HG02884 (cell line): ENCODE measurements around the gene USP4.

ENCODE experiments used
- ATAC-seq: cut with Tn5 transposase; IDR thresholded peaks from one replicate; pipeline ENCODE4 v1.9.1; 2021; ENCODE audit warnings: mild to moderate bottlenecking, moderate library complexity; ENCODE audit not compliant: unreplicated experiment

Gene USP4

GRCh38 chr3:49300595-49300994 lies 39.3 kb downstream of the USP4 start:
- no peak for ATAC-seq

- no peak for ATAC-seq
Observed at GRCh38 chr3:49298511-49298910, 41.3 kb downstream of the USP4 start.

GRCh38 chr3:49296781-49297411 lies 43.0 kb downstream of the USP4 start:
- ATAC-seq = no peak

GRCh38 chr3:49295489-49296058 lies 44.3 kb downstream of the USP4 start:
- ATAC-seq = no peak

- ATAC-seq = no peak
Observed at GRCh38 chr3:49294343-49294742, 45.5 kb downstream of the USP4 start.

GRCh38 chr3:49283997-49284396 lies 55.9 kb downstream of the USP4 start:
- ATAC-seq = no peak

- no peak for ATAC-seq
Observed at GRCh38 chr3:49279376-49279775, 60.5 kb downstream of the USP4 start.

GRCh38 chr3:49278548-49278947 lies 61.3 kb downstream of the USP4 start:
- no peak for ATAC-seq

- no peak for ATAC-seq
Observed at GRCh38 chr3:49277383-49277775, 62.5 kb downstream of the USP4 start.

- peak; percentile 63 for ATAC-seq
Observed at GRCh38 chr3:49276475-49277382, 63.1 kb downstream of the USP4 start, which contains the start of gene C3orf62. Gene C3orf62, minus strand, starts transcription at chr3:49277232. Its CDS starts 360 bp downstream, at chr3:49276872.

GRCh38 chr3:49273825-49274532 lies 65.9 kb downstream of the USP4 start:
- ATAC-seq = no peak

GRCh38 chr3:49271047-49271446 lies 68.8 kb downstream of the USP4 start:
- ATAC-seq = no peak

- no peak for ATAC-seq
Observed at GRCh38 chr3:49270156-49270500, 69.7 kb downstream of the USP4 start.

- ATAC-seq = no peak
Observed at GRCh38 chr3:49269443-49270155, 70.3 kb downstream of the USP4 start.

GRCh38 chr3:49266410-49267095 lies 73.3 kb downstream of the USP4 start:
- no peak for ATAC-seq

GRCh38 chr3:49265661-49266386 lies 74.0 kb downstream of the USP4 start:
- no peak for ATAC-seq

- no peak for ATAC-seq
Observed at GRCh38 chr3:49263159-49263889, 76.5 kb downstream of the USP4 start.

GRCh38 chr3:49260806-49261324 lies 79.0 kb downstream of the USP4 start:
- ATAC-seq = no peak

GRCh38 chr3:49257187-49257586 lies 82.7 kb downstream of the USP4 start:
- ATAC-seq = no peak
